ENCODE results near the gene BRSK2. TPM values are rescaled to one million over a fixed set of nuclear protein-coding genes. Genes with fewer than 3 reads are reported as not detected.

The BRSK2 gene
- total RNA-seq, 1 donor from 2014 or later: 1.4 TPM

GRCh38 chr11:1371836-1372465, 17.8 kb upstream of the BRSK2 start:
- intact Hi-C loops (cut with DNase I): no loop called here
- no peak for ATAC-seq
- peak; percentile 50 for DNase-seq (ENCODE audit: missing footprints)

GRCh38 chr11:1372660-1373059, 17.1 kb upstream of the BRSK2 start:
- no peak for ATAC-seq
- DNase-seq (ENCODE audit: missing footprints): peak; percentile 42
- intact Hi-C loops (cut with DNase I): no loop called here

- no peak for ATAC-seq
- intact Hi-C loops (cut with DNase I): no loop called here
- peak; percentile 17 for DNase-seq (ENCODE audit: missing footprints)
Observed at GRCh38 chr11:1373536-1374214, 16.1 kb upstream of the BRSK2 start.

- ATAC-seq: no peak
- DNase-seq (ENCODE audit: missing footprints): peak; percentile 72
- intact Hi-C loops (cut with DNase I): no loop called here
Observed at GRCh38 chr11:1375161-1375954, 14.4 kb upstream of the BRSK2 start.

- intact Hi-C loops (cut with DNase I): no loop called here
- ATAC-seq (no peak), DNase-seq (ENCODE audit: missing footprints) (no peak)
Observed at GRCh38 chr11:1375955-1376258, 13.8 kb upstream of the BRSK2 start.

GRCh38 chr11:1377231-1377780, 12.4 kb upstream of the BRSK2 start:
- DNase-seq (ENCODE audit: missing footprints) (peak; percentile 11), ATAC-seq (no peak)
- intact Hi-C loops (cut with DNase I): no loop called here

GRCh38 chr11:1381793-1382425, 7.8 kb upstream of the BRSK2 start:
- intact Hi-C loops (cut with DNase I): no loop called here
- ATAC-seq: no peak

GRCh38 chr11:1382429-1382828, 7.3 kb upstream of the BRSK2 start:
- peak; percentile 65 for DNase-seq (ENCODE audit: missing footprints)
- ATAC-seq: no peak
- intact Hi-C loops (cut with DNase I): no loop called here

More at GRCh38 chr11:1381793-1382425, 7.8 kb upstream of the BRSK2 start:
- peak; percentile 42 for DNase-seq (ENCODE audit: missing footprints)

GRCh38 chr11:1382831-1383607, 6.7 kb upstream of the BRSK2 start:
- peak; percentile 90 for DNase-seq (ENCODE audit: missing footprints)
- ATAC-seq: peak; percentile 80
- intact Hi-C loops (cut with DNase I): no loop called here

- intact Hi-C loops (cut with DNase I): no loop called here
- ATAC-seq (no peak), DNase-seq (ENCODE audit: missing footprints) (peak; percentile 46)
Observed at GRCh38 chr11:1384199-1384970, 5.3 kb upstream of the BRSK2 start.

- no peak for ATAC-seq
- DNase-seq (ENCODE audit: missing footprints): peak; percentile 57
- intact Hi-C loops (cut with DNase I): no loop called here
Observed at GRCh38 chr11:1387521-1387920, 2.2 kb upstream of the BRSK2 start.

- no peak for ATAC-seq
- intact Hi-C loops (cut with DNase I): no loop called here
- DNase-seq (ENCODE audit: missing footprints): peak; percentile 20
Observed at GRCh38 chr11:1387961-1388762, 1.6 kb upstream of the BRSK2 start.

- no peak for ATAC-seq
- peak; percentile 47 for DNase-seq (ENCODE audit: missing footprints)
- intact Hi-C loops (cut with DNase I): no loop called here
Observed at GRCh38 chr11:1388763-1389102, 1.0 kb upstream of the BRSK2 start.

GRCh38 chr11:1389103-1389931, 417 bp upstream of the BRSK2 start:
- peak; percentile 100 for ATAC-seq
- intact Hi-C loops (cut with DNase I): no loop called here

GRCh38 chr11:1390569-1391164, 933 bp downstream of the BRSK2 start:
- intact Hi-C loops (cut with DNase I): no loop called here
- DNase-seq (ENCODE audit: missing footprints): peak; percentile 60
- ATAC-seq: no peak

More at GRCh38 chr11:1389103-1389931, 417 bp upstream of the BRSK2 start:
- DNase-seq (ENCODE audit: missing footprints): peak; percentile 97

All from Right ventricle myocardium inferior (tissue), 1 donor.